OCI-LY3 (cell line): ENCODE data around the gene STYXL1.

Source experiments
- H2AFZ ChIP-seq: fragments of 200-600, 300-600 bp; shearing (Covaris generic); 2 replicates; pipeline ENCODE4 v1.6.0; 2014; ENCODE audit warnings: antibody characterized with exemption, low read depth, low read length
- H3K27ac ChIP-seq: fragments of 200-600, 300-600 bp; sonication (generic); 2 replicates; pipeline ENCODE4 v1.5.1; 2014; ENCODE audit warnings: mild to moderate bottlenecking, low read length, moderate library complexity, mixed read lengths
- H3K27me3 ChIP-seq: fragments of 200-600, 300-600 bp; sonication (generic); 2 replicates; pipeline ENCODE4 v1.6.1; 2014; ENCODE audit warnings: low read depth, low read length, mixed read lengths
- H3K36me3 ChIP-seq: fragments of 200-600, 300-600 bp; sonication (generic); replicated peaks from 2 replicates; pipeline ENCODE3; 2014; ENCODE audit warnings: low read depth, low read length, mixed read lengths
- H3K4me1 ChIP-seq: fragments of 300-600, 200-600 bp; sonication (generic); 2 replicates; pipeline ENCODE4 v1.6.1; 2014; ENCODE audit warnings: low read length, mixed read lengths
- H3K4me2 ChIP-seq: fragments of 200-600, 300-600 bp; sonication (generic); 2 replicates; pipeline ENCODE4 v1.6.1; 2014; ENCODE audit warnings: low read length, mixed read lengths
- H3K4me3 ChIP-seq: fragments of 300-600, 200-600 bp; sonication (generic); 2 replicates; pipeline ENCODE4 v1.5.1; 2014; ENCODE audit warnings: antibody characterized with exemption, mild to moderate bottlenecking, low read length, moderate library complexity
- H3K79me2 ChIP-seq: fragments of 300-600, 200-600 bp; shearing (Covaris generic); 2 replicates; pipeline ENCODE4 v1.6.1; 2014; ENCODE audit warnings: mild to moderate bottlenecking, low read length, mixed read lengths
- H3K9ac ChIP-seq: fragments of 300-600, 200-600 bp; shearing (Covaris generic); 2 replicates; pipeline ENCODE4 v1.6.0; 2014; ENCODE audit warnings: mild to moderate bottlenecking, low read length, moderate library complexity
- H3K9me3 ChIP-seq: fragments of 200-600, 300-600 bp; shearing (Covaris generic); 2 replicates; pipeline ENCODE4 v1.6.1; 2014; ENCODE audit warnings: low read length, mixed read lengths; ENCODE audit not compliant: insufficient read depth
- H4K20me1 ChIP-seq: fragments of 200-600, 300-600 bp; sonication (generic); 2 replicates; pipeline ENCODE4 v1.6.1; 2016; ENCODE audit warnings: low read length, mixed read lengths; ENCODE audit not compliant: insufficient read depth
- EZH2phosphoT487 ChIP-seq: fragments of 200-600 bp; shearing (Covaris generic); IDR thresholded peaks from 2 replicates; pipeline ENCODE4 v1.6.1; 2018; ENCODE audit warnings: antibody characterized with exemption, mixed run types, low read depth
- TF ChIP-seq, protein P1 (sequence below): fragments of 200-600, 300-600 bp; sonication (generic); IDR thresholded peaks from 2 replicates; pipeline ENCODE4 v1.5.1; 2014; ENCODE audit warnings: antibody characterized with exemption, low read length, low read depth

Gene STYXL1

DNA sequence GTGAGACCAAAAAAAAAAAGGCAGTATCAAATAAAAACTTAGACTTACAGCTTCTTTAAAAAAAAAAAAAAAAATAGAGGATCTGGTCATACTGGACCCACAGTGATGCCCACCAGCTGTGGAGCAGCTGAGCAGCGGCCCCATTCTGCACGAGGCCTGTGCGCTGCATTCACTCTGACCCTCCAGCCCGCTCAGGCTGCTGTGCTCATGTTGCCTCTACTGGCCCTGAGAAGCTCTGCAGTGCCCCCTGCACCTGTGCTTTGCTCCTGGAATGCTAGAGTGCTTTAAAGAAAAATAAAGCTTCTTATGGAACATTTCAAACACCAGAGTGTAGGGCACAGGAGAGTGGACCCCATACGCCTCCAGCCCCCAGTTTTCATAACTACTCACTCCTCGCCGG, 86.6 kb downstream of the STYXL1 start:
- no peaks in the 10 kb centered on the region for H3K9me3 ChIP-seq
- no peak overlapping the region for H2AFZ ChIP-seq
- no peaks in the 10 kb centered on the region for H3K27me3 ChIP-seq

DNA sequence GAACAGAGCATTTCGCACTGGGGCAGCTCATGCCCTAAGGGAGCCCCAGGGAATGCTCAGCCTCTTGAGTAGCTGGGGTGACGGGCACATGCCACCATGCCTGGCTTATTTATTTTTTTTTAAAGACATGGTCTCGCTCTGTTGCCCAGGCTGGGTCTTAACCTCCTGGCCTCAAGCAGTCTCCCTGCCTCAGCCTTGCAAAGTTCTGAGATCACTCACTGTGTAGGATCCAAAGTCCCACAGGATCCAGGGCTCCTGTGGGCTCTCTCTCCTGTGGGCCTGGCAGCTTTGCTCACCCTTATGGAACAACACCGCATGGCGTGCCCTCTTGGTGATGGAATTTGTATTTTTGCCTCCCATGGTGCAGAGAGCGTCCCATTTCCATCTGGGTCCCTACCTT, 87.4 kb downstream of the STYXL1 start:
- H3K4me1 ChIP-seq: no peaks in the 10 kb centered on the region
- H3K4me2 ChIP-seq: no peak overlapping the region
- H3K79me2 ChIP-seq: no peaks in the 10 kb centered on the region
- peaks cover 6% of the 10 kb centered on the region for H3K36me3 ChIP-seq
- H3K27ac ChIP-seq: no peak overlapping the region
- no peak overlapping the region for H3K4me3 ChIP-seq
- no peak overlapping the region for H3K9ac ChIP-seq
- no peaks in the 10 kb centered on the region for H4K20me1 ChIP-seq
- no peaks in the 10 kb centered on the region for H3K9me3 ChIP-seq
- H2AFZ ChIP-seq: no peak overlapping the region
- no peak for TF ChIP-seq EZH2phosphoT487
- TF ChIP-seq, protein P1, sequence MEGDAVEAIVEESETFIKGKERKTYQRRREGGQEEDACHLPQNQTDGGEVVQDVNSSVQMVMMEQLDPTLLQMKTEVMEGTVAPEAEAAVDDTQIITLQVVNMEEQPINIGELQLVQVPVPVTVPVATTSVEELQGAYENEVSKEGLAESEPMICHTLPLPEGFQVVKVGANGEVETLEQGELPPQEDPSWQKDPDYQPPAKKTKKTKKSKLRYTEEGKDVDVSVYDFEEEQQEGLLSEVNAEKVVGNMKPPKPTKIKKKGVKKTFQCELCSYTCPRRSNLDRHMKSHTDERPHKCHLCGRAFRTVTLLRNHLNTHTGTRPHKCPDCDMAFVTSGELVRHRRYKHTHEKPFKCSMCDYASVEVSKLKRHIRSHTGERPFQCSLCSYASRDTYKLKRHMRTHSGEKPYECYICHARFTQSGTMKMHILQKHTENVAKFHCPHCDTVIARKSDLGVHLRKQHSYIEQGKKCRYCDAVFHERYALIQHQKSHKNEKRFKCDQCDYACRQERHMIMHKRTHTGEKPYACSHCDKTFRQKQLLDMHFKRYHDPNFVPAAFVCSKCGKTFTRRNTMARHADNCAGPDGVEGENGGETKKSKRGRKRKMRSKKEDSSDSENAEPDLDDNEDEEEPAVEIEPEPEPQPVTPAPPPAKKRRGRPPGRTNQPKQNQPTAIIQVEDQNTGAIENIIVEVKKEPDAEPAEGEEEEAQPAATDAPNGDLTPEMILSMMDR: no peak
- no peaks in the 10 kb centered on the region for H3K27me3 ChIP-seq

More for the DNA sequence above, 86.6 kb downstream of the STYXL1 start:
- H3K79me2 ChIP-seq: no peaks in the 10 kb centered on the region
- H3K4me1 ChIP-seq: no peaks in the 10 kb centered on the region
- TF ChIP-seq, protein P1: no peak
- no peak for TF ChIP-seq EZH2phosphoT487
- H3K4me2 ChIP-seq: no peak overlapping the region
- H3K4me3 ChIP-seq: no peak overlapping the region
- no peak overlapping the region for H3K9ac ChIP-seq
- H3K27ac ChIP-seq: no peak overlapping the region
- peaks cover 6% of the 10 kb centered on the region for H3K36me3 ChIP-seq
- no peaks in the 10 kb centered on the region for H4K20me1 ChIP-seq

DNA sequence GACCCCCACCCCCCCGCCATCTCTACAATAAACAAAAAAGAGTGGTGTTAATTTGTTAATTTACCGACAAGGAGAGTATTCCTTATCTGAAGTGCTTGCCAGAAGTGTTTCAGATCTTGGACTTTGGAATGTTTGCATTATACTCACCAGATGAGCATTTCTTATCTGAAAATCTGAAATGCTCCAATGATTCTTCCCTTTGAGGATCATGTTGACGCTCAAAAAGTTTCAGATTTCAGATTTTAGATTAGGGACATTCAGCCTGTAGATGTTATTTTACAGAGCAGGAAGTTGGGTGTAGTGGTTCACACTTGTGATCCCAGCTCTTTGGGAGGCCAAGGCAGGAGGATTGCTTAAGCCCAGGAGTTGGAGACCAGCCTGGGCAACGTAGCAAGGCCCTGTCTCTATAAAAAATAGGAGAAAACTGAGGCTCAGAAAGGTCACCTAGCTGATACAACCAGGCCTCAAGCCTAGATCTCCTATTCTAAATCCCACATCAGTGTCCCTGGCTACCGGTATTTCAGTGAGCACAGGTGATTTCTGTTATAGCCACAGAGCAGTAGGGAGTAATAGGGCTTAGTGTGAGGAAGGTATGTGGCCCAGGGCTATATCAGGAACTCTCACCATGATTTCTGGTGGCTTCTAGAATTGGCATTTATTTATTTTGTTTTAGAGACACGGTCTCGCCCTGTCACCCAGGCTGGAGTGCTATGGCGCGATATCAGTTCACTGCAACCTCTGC, 88.8 kb downstream of the STYXL1 start:
- peaks cover 6% of the 10 kb centered on the region for H3K36me3 ChIP-seq

DNA sequence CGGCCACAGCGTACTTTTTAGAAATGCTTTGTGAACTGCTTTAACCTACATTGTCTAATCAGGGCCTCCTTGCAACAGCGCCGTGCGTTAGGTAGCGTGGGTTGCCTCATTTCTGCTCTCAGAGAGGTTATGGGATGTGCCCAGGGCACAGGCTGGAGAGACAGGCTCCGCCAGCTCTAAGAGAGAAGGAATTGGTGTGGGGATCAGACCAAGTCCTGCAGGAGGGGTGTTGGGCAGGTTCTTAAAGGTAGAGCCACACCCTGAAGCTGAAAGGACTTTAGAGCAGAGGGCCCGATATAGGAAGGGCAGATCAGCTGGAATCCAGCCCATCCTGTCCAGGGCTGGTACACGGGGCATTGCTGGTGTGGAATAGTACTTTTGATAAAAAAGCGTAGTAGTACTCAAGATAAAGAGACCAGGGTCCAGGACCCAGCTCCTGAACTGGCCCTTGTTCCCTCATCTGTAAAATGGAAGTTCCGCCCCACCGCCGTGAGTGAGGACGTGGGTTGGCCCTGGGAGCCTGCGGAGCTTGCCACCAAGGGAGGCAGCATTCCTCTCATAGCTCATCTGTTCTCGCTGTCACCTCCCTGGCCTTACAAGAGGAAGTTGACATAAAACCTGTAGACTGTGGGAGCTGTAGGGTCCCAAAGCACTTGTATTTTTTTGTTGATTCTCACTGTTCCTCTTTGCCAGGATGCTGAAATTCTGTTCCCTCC, 90.6 kb downstream of the STYXL1 start:
- H3K9me3 ChIP-seq: no peaks in the 10 kb centered on the region
- no peak overlapping the region for H3K4me3 ChIP-seq
- peaks cover 6% of the 10 kb centered on the region for H3K36me3 ChIP-seq
- no peak overlapping the region for H3K4me2 ChIP-seq
- no peaks in the 10 kb centered on the region for H4K20me1 ChIP-seq
- H3K79me2 ChIP-seq: no peaks in the 10 kb centered on the region
- no peak overlapping the region for H3K9ac ChIP-seq
- H3K27me3 ChIP-seq: no peaks in the 10 kb centered on the region
- H2AFZ ChIP-seq: no peak overlapping the region
- no peak overlapping the region for H3K27ac ChIP-seq
- no peaks in the 10 kb centered on the region for H3K4me1 ChIP-seq
- TF ChIP-seq, protein P1: no peak
- no peak for TF ChIP-seq EZH2phosphoT487

More for the DNA sequence above, 88.8 kb downstream of the STYXL1 start:
- Histone ChIP-seq H3K79me2 (no peaks in the 10 kb centered on the region), H2AFZ (no peak overlapping the region), H3K27me3 (no peaks in the 10 kb centered on the region), H3K27ac (no peak overlapping the region), H3K4me3 (no peak overlapping the region), H3K4me2 (no peak overlapping the region), H3K9ac (no peak overlapping the region), H3K4me1 (no peaks in the 10 kb centered on the region), H4K20me1 (no peaks in the 10 kb centered on the region), H3K9me3 (no peaks in the 10 kb centered on the region)
- TF ChIP-seq, protein P1: no peak
- no peak for TF ChIP-seq EZH2phosphoT487
